Large intestine (tissue), 12 donors: ENCODE results near the gene UCK1. TPM values are rescaled to one million over a fixed set of nuclear protein-coding genes. Genes with fewer than 3 reads are reported as not detected.
A peak's percentile ranks its signal among the peaks of the same experiment; 100 is the strongest.

ENCODE experiments used
- DNase-seq, 2 donors: peaks; one replicate each; pipeline versions ENCODE4 v3.0.0 to v3.0.0-alpha.2; 2013
- H3K27ac ChIP-seq: one replicate; pipeline ENCODE4 v1.5.1; 2013; ENCODE audit warnings: low read length
- H3K27me3 ChIP-seq: 2 replicates; pipeline ENCODE4 v1.6.1; 2013; ENCODE audit warnings: low read length; ENCODE audit not compliant: control insufficient read depth, insufficient read depth
- H3K36me3 ChIP-seq: 2 replicates; pipeline ENCODE4 v1.6.1; 2013; ENCODE audit warnings: low read length; ENCODE audit not compliant: control insufficient read depth, insufficient read depth
- H3K4me1 ChIP-seq: one replicate; pipeline ENCODE4 v1.6.1; 2013; ENCODE audit warnings: low read length; ENCODE audit not compliant: control insufficient read depth, insufficient read depth
- H3K4me3 ChIP-seq: one replicate; pipeline ENCODE4 v1.5.1; 2013; ENCODE audit warnings: low read length
- H3K9me3 ChIP-seq: one replicate; pipeline ENCODE4 v1.6.1; 2013; ENCODE audit warnings: mild to moderate bottlenecking, low read depth, low read length, moderate library complexity; ENCODE audit not compliant: control insufficient read depth
- WGBS: methylation state at CpG from one replicate; pipeline ENCODE4 v1.1.5; 2013; ENCODE audit warnings: low lambda C conversion rate; ENCODE audit not compliant: insufficient coverage; 5-methylcytosine and 5-hydroxymethylcytosine counted together
- long read RNA-seq, 11 donors: transcript quantifications; one replicate each; lab custom pipeline, GENCODE V29; 2026
- polyA plus RNA-seq: library from polyadenylated mRNA; unstranded; fragments of 120-200 nt; gene quantifications from one replicate; pipeline ENCODE4 v1.2.1, GENCODE V29; 2013

The UCK1 gene
- 33.9 TPM for polyA plus RNA-seq
- long read RNA-seq, donor 1, transcript UCK1-204 (7 exons, 2,167 nt) = major isoform, 5 of 6 reads
- long read RNA-seq, donor 1, partial matches to known transcripts = 0 of 6 reads
- long read RNA-seq, donor 1, other reads (novel, unspliced or antisense) = 0 of 6 reads
- long read RNA-seq, donor 2, transcript UCK1-204 (7 exons, 2,167 nt) = major isoform, 12 of 12 reads
- long read RNA-seq, donor 2, partial matches to known transcripts = 0 of 12 reads
- long read RNA-seq, donor 2, other reads (novel, unspliced or antisense) = 0 of 12 reads
- long read RNA-seq, donor 3 = 0 reads
- long read RNA-seq, donor 4, partial matches to known transcripts = 0 of 3 reads
- long read RNA-seq, donor 4, other reads (novel, unspliced or antisense) = 0 of 3 reads
- long read RNA-seq, donor 5, transcript UCK1-204 (7 exons, 2,167 nt) = major isoform, 7 of 8 reads
- long read RNA-seq, donor 5, partial matches to known transcripts = 0 of 8 reads
- long read RNA-seq, donor 5, other reads (novel, unspliced or antisense) = 0 of 8 reads
- long read RNA-seq, donor 6, transcript UCK1-204 (7 exons, 2,167 nt) = major isoform, 8 of 12 reads
- long read RNA-seq, donor 6, partial matches to known transcripts = 0 of 12 reads
- long read RNA-seq, donor 6, other reads (novel, unspliced or antisense) = 0 of 12 reads
- long read RNA-seq, donor 7, transcript UCK1-204 (7 exons, 2,167 nt) = major isoform, 7 of 9 reads
- long read RNA-seq, donor 7, partial matches to known transcripts = 0 of 9 reads
- long read RNA-seq, donor 7, other reads (novel, unspliced or antisense) = 0 of 9 reads
- long read RNA-seq, donor 8, transcript UCK1-204 (7 exons, 2,167 nt) = major isoform, 16 of 17 reads
- long read RNA-seq, donor 8, partial matches to known transcripts = 0 of 17 reads
- long read RNA-seq, donor 8, other reads (novel, unspliced or antisense) = 0 of 17 reads
- long read RNA-seq, donor 9, transcript UCK1-204 (7 exons, 2,167 nt) = major isoform, 14 of 15 reads
- long read RNA-seq, donor 9, partial matches to known transcripts = 0 of 15 reads
- long read RNA-seq, donor 9, other reads (novel, unspliced or antisense) = 0 of 15 reads
- long read RNA-seq, donor 10, transcript UCK1-204 (7 exons, 2,167 nt) = major isoform, 16 of 17 reads
- long read RNA-seq, donor 10, partial matches to known transcripts = 0 of 17 reads
- long read RNA-seq, donor 10, other reads (novel, unspliced or antisense) = 0 of 17 reads
- long read RNA-seq, donor 11, transcript UCK1-204 (7 exons, 2,167 nt) = major isoform, 16 of 17 reads
- long read RNA-seq, donor 11, partial matches to known transcripts = 0 of 17 reads
- long read RNA-seq, donor 11, other reads (novel, unspliced or antisense) = 0 of 17 reads

DNA sequence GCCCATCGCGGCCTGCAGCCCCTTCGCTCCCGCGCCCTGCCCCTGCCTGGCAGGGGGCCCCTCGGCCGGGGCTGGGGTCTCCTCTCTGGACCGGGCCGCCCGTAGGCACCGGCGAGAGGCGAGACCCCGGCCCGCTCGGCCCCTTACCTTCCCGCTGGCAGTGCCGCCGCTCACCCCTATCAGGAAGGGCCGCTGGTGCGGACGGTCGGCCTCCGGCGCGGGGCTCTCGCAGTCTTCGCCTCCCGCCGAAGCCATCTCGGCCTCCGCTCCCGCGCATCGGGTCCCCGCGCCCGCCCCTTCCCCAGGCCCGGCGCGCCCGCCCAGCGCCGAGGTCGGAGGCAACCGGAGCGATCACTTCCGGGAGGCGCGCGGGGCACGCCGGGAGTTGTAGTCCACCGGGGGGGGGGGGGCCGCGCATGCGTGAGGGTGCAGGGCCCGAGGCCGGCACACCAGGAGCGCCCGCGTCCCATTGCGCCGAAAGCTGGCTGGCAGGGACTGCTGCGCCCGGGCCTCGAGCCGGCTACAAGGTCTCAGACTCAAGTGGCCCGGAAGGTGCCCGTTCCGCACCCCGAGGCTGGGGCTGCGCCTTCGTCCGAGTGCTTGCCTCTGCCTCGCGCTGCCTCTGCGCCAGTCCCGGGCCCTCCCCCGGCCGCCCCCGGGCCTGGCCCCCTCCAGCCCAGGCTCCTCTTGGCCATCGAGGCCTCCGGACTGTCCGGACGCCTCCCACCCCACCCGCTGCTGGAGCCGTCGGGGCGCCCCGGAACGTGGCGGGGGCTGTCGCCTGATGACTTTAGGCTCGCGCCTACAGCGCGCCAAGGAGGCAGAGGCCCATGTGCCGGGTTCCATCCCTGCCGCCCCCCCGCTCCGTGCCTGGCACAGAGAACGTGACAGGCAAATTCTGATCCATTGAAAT, at the start of gene UCK1:
TSS of gene UCK1 (minus strand) at position 344 of the 913 bp plus-strand sequence. CDS start at position 255, 89 bp downstream.
- Histone ChIP-seq H3K9me3 (no peaks in the 10 kb centered on the region), H3K27ac (peak within 1 kb of the TSS; percentile 27), H3K27me3 (no peaks in the 10 kb centered on the region), H3K4me3 (peak within 1 kb of the TSS; percentile 80), H3K36me3 (peaks cover 36% of the 10 kb centered on the region), H3K4me1 (peaks cover 11% of the 10 kb centered on the region)
- no CpG with 5 or more reads among the region's 103 CpGs for WGBS
- peak; percentile 78 to 84 for DNase-seq

DNA sequence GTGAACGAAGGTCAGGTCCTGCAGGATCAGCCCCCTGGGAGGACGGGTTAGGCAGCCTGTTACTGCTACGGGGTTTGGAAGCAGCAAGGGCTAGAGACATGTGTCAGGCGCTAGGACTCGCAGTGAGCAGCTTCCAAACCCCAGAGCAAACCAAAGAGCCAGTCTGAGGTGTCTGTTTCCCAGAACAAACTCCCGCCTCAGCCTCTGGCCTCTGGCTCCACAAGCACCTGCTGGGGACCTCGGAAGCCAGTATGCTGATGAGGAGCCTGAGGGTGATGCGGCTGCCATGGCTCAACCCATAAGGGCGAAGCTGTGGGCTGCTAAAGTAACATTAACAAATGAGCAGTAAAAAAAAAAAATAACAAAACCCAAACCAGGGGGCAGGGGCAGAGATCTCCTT, 49.3 kb upstream of the UCK1 start:
- no peaks in the 10 kb centered on the region for H3K4me1 ChIP-seq
- 80% methylated on average over 1 of the region's 9 CpGs for whole genome bisulfite sequencing
- peaks cover 88% of the 10 kb centered on the region for H3K36me3 ChIP-seq
- H3K27me3 ChIP-seq = no peaks in the 10 kb centered on the region
- H3K4me3 ChIP-seq = no peak overlapping the region
- no peaks in the 10 kb centered on the region for H3K9me3 ChIP-seq
- H3K27ac ChIP-seq = no peak overlapping the region
- no peak for DNase-seq

DNA sequence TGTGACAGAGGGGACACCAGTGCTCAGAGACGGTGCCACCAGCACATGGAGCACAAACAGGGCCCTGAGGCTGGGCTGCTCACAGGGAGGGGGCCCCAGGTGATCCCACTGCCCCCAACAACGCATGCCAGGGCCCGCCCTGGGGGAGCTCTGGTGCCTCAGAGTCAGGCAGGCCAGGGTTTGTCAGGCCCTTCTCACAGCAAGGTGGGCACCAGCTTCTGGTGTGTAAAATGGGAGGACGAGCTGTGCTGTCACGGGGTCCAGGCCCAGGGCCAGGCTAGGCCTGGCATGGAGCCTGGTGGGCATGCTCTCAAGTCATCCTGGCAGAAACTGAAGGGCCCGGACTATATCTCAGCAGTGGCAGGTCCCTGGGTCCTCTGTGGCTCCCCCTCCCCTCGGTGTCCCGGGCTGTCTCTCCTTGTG, 48.7 kb upstream of the UCK1 start:
- H3K4me1 ChIP-seq = no peaks in the 10 kb centered on the region
- no peak for DNase-seq
- H3K4me3 ChIP-seq = no peak overlapping the region
- no peaks in the 10 kb centered on the region for H3K27me3 ChIP-seq
- H3K36me3 ChIP-seq = peaks cover 88% of the 10 kb centered on the region
- H3K27ac ChIP-seq = no peak overlapping the region
- no CpG with 5 or more reads among the region's 8 CpGs for WGBS
- H3K9me3 ChIP-seq = no peaks in the 10 kb centered on the region

DNA sequence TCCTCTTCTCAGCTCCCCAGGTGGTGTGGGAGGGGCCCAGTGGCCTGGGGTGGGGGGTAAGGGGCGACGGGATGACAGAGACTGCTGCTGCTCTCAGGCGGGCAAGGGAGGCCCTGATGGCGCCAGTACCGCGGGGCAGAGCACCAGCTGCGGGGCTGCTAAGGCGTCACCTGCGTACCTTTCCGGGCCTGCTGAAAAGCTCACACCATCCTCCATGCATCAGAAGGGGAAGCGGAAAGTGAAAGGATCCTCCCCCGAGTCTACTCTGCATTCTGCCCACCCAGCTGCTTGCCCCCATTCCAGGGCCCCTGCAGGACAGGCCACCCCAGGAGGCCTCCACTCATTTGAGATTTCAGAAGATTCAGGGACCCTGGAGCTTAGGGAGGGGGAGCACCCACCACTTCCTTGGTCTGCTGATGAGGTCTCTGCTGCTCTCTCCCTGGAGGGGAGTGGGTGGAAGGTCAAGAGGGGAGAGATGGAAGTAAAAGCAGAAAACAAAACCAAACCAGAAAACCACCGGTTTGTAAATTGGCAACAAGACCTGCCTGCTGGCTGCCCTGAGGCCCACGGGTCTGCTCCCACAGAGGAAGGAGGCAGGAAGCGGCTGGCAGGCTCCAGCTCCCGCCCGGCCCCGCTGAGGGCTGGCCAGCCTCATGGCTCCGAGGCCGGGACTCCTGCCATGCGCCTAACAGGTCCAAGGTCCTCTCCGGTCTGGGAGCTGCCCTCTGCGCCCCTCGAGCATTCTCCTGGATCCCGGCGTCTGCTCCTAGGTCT, 47.9 kb upstream of the UCK1 start:
- H3K27me3 ChIP-seq = no peaks in the 10 kb centered on the region
- no peak overlapping the region for H3K4me3 ChIP-seq
- DNase-seq = no peak
- no CpG with 5 or more reads among the region's 26 CpGs for WGBS
- H3K27ac ChIP-seq = no peak overlapping the region
- H3K36me3 ChIP-seq = peaks cover 81% of the 10 kb centered on the region
- no peaks in the 10 kb centered on the region for H3K4me1 ChIP-seq
- H3K9me3 ChIP-seq = no peaks in the 10 kb centered on the region

DNA sequence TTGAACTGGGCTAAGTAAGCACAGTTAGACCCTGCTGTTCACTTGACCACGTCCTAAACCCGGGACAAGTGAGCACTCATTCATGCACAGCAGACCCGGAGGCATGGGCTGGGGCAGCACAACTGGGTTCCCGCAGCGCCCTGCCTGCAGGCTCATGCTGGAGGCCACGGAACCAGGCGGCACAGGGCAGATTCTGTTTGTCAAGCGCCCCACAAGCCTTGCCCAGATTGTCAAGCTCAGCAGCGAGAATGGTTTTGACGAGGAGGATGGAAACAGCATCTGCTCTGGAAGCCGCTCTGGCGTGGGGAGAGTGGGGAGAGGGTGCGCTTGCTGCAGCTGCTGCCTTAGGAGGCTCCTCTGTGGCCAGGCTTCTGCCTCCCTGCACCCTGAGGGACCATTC, 47.0 kb upstream of the UCK1 start:
- Histone ChIP-seq H3K27me3 (no peaks in the 10 kb centered on the region), H3K4me3 (no peak overlapping the region), H3K4me1 (no peaks in the 10 kb centered on the region), H3K9me3 (no peaks in the 10 kb centered on the region), H3K36me3 (peaks cover 74% of the 10 kb centered on the region), H3K27ac (no peak overlapping the region)
- DNase-seq = no peak
- WGBS = no CpG with 5 or more reads among the region's 13 CpGs

DNA sequence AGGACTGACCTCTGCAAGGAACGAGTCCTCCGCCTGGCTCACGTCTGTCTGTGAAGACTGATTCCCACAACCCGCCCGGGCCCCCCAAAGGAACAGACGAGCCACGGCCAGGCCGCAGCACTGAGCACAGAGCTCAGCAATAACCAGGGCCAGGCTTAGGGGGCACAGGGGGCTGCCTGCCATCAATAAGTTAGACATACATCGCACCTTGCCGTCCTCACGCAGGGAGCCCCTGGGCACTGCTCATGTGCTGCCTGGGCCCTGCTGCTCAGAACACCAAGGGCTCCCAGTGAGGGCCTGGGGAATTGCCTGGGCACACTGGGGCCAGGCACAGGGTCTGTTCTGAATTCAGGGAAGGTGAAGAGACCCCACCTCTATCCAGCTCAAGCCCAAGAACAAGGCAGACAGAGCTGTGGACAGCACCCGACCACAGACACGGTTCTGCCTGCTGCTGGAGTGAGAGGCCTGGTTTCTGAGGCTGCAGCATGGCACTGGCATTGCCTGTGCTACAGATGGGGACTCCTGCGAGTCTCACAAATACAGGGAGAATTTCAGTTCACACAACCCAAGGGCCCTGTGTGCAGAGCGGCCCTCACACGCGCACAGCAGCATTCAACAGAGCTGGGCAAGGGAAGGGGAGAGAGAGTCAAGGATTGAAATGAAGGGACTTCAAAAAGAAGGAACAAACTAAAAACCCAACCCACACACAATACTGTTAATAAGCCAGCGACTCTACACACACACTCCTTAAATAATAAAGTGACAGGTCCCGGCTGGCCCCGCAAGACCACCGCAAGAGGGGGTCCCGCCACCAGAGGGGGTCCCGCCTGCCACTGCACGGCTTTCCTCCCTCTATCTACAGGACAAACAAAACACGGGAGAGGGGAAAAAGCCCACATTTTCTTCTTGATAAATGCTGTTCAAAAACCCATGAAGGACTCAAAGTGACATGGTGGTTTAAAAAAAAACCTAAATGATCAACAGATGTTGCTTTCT, 46.2 kb upstream of the UCK1 start:
- Histone ChIP-seq H3K4me3 (no peak overlapping the region), H3K27me3 (no peaks in the 10 kb centered on the region), H3K27ac (no peak overlapping the region), H3K9me3 (no peaks in the 10 kb centered on the region), H3K4me1 (no peaks in the 10 kb centered on the region), H3K36me3 (peaks cover 67% of the 10 kb centered on the region)
- no CpG with 5 or more reads among the region's 25 CpGs for WGBS
- DNase-seq = no peak

DNA sequence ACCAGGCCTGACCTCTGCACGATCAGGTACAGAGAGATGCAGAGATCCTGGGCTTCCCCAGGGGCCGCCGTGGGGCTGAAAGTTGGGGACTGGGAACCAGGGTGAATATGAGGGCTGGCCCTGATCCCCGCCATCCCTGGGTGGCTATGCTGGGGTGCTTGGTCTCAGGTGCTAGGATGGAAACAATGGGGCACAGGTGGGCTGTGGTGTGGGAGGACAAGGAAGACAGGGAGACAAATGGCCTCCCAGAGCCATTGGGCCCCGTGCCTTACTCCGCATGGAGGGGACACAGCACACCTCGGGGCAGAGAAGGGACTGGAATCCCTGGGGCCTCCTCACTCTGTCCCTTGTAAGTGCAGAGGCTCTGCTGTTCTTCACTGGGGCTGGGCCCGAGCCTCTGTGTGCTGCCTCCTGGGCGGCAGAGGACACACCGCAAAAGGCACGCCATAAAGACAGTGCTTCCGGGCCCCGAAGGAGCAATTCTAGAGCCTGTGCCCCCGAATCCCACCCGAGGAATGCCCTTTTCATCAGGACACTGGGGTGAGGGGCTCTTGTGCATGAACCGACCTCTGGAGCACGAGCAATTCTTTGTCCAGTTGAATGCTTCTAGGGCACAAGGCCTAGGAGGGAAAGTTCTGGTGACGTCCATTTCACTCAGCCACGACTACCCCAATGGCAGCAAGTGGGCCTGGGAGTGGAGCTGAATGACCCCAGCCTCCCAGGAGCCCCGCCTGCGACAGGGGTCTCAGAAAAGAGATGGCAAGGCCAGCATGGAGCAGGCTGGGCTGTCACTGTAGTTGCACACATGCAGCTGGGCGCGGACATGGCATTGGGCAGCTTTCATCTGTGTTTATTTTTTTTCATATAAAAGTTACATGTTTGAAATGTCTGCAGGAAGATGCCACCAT, 45.1 kb upstream of the UCK1 start:
- Histone ChIP-seq H3K36me3 (peaks cover 64% of the 10 kb centered on the region), H3K4me3 (no peak overlapping the region), H3K4me1 (no peaks in the 10 kb centered on the region), H3K27ac (no peak overlapping the region), H3K27me3 (no peaks in the 10 kb centered on the region), H3K9me3 (no peaks in the 10 kb centered on the region)
- no peak for DNase-seq
- no CpG with 5 or more reads among the region's 23 CpGs for WGBS
